Chondrocyte (in vitro differentiated cells): ENCODE data around the gene PRODH2. TPM values are rescaled to one million over a fixed set of nuclear protein-coding genes. Genes with fewer than 3 reads are reported as not detected.

Experiments
- DNase-seq: peaks from one replicate; pipeline ENCODE4 v3.0.0; 2021; ENCODE audit warnings: mixed read lengths, low spot score
- H3K27ac Mint-ChIP-seq: one replicate; pipeline ENCODE4 v1.8.0; 2021; ENCODE audit warnings: mild to moderate bottlenecking, moderate library complexity, mixed read lengths; ENCODE audit not compliant: unreplicated experiment
- H3K27me3 Mint-ChIP-seq: 2 replicates; pipeline ENCODE4 v1.8.0; 2021; ENCODE audit warnings: low read depth, mixed read lengths
- H3K36me3 Mint-ChIP-seq: 2 replicates; pipeline ENCODE4 v1.8.0; 2021; ENCODE audit warnings: low read depth, mixed read lengths
- H3K4me1 Mint-ChIP-seq: 2 replicates; pipeline ENCODE4 v1.8.0; 2021; ENCODE audit warnings: low read depth, mild to moderate bottlenecking, mixed read lengths
- H3K4me3 Mint-ChIP-seq: one replicate; pipeline ENCODE4 v1.8.0; 2021; ENCODE audit warnings: mild to moderate bottlenecking, moderate library complexity, mixed read lengths; ENCODE audit not compliant: unreplicated experiment
- H3K9me3 Mint-ChIP-seq: 2 replicates; pipeline ENCODE4 v1.8.0; 2021; ENCODE audit warnings: low read depth, mixed read lengths
- CTCF ChIP-seq: fragments of 200-600 bp; sonication (generic); IDR thresholded peaks from 2 replicates; pipeline ENCODE4 v1.5.0; 2021; ENCODE audit warnings: antibody characterized with exemption, mild to moderate bottlenecking, moderate library complexity
- total RNA-seq: library from RNA; stranded (reverse); gene quantifications from 3 replicates; pipeline ENCODE4 v1.2.1, GENCODE V29; 2021

PRODH2 gene
- total RNA-seq, 1 donor from 2014 or later: not detected

- no peaks in the 10 kb centered on the region for H3K9me3 Mint-ChIP-seq
- H3K27ac Mint-ChIP-seq: no peak overlapping the region
- H3K36me3 Mint-ChIP-seq: no peaks in the 10 kb centered on the region
- H3K4me1 Mint-ChIP-seq: no peaks in the 10 kb centered on the region
- DNase-seq: no peak
- no peak overlapping the region for H3K4me3 Mint-ChIP-seq
- peaks cover 26% of the 10 kb centered on the region for H3K27me3 Mint-ChIP-seq
- no peak for TF ChIP-seq CTCF
Observed at GRCh38 chr19:35813043-35813890, 622 bp upstream of the PRODH2 start.

GRCh38 chr19:35811317-35812219 lies 1.1 kb downstream of the PRODH2 start:
- Mint-ChIP-seq H3K27ac (no peak overlapping the region), H3K36me3 (no peaks in the 10 kb centered on the region), H3K4me1 (no peaks in the 10 kb centered on the region), H3K4me3 (no peak overlapping the region), H3K27me3 (peaks cover 32% of the 10 kb centered on the region), H3K9me3 (no peaks in the 10 kb centered on the region)
- DNase-seq: no peak
- TF ChIP-seq CTCF: no peak

- peaks cover 37% of the 10 kb centered on the region for H3K27me3 Mint-ChIP-seq
- H3K4me1 Mint-ChIP-seq: no peaks in the 10 kb centered on the region
- H3K27ac Mint-ChIP-seq: no peak overlapping the region
- TF ChIP-seq CTCF: no peak
- no peaks in the 10 kb centered on the region for H3K9me3 Mint-ChIP-seq
- no peak for DNase-seq
- no peaks in the 10 kb centered on the region for H3K36me3 Mint-ChIP-seq
- no peak overlapping the region for H3K4me3 Mint-ChIP-seq
Observed at GRCh38 chr19:35807633-35808032, 5.0 kb downstream of the PRODH2 start.

GRCh38 chr19:35806597-35806996 lies 6.0 kb downstream of the PRODH2 start:
- DNase-seq: no peak
- no peak overlapping the region for H3K27ac Mint-ChIP-seq

More at GRCh38 chr19:35806597-35806996, 6.0 kb downstream of the PRODH2 start:
- Mint-ChIP-seq H3K36me3 (no peaks in the 10 kb centered on the region), H3K27me3 (peaks cover 40% of the 10 kb centered on the region), H3K9me3 (peaks cover 4% of the 10 kb centered on the region), H3K4me1 (no peaks in the 10 kb centered on the region), H3K4me3 (no peak overlapping the region)
- TF ChIP-seq CTCF: no peak
